Measurements from ENCODE around the gene FILIP1. TPM values are rescaled to one million over a fixed set of nuclear protein-coding genes. Genes with fewer than 3 reads are reported as not detected.
A peak's percentile ranks its signal among the peaks of the same experiment; 100 is the strongest.
"Not testable (repeated sequence)": the region's sequence is repeated elsewhere in the genome, so short reads cannot be mapped to it uniquely, and the experiment has no call there.

The FILIP1 gene
- total RNA-seq, 1 experiment from 2014 or later: 0.29 TPM

GRCh38 chr6:75458895-75459294 lies 34.7 kb downstream of the FILIP1 start:
- no peak for DNase-seq (ENCODE audit: low spot score)

GRCh38 chr6:75450903-75451302 lies 42.7 kb downstream of the FILIP1 start:
- DNase-seq (ENCODE audit: low spot score): no peak

GRCh38 chr6:75449630-75450206 lies 43.9 kb downstream of the FILIP1 start:
- DNase-seq (ENCODE audit: low spot score): peak; percentile 43

DNA sequence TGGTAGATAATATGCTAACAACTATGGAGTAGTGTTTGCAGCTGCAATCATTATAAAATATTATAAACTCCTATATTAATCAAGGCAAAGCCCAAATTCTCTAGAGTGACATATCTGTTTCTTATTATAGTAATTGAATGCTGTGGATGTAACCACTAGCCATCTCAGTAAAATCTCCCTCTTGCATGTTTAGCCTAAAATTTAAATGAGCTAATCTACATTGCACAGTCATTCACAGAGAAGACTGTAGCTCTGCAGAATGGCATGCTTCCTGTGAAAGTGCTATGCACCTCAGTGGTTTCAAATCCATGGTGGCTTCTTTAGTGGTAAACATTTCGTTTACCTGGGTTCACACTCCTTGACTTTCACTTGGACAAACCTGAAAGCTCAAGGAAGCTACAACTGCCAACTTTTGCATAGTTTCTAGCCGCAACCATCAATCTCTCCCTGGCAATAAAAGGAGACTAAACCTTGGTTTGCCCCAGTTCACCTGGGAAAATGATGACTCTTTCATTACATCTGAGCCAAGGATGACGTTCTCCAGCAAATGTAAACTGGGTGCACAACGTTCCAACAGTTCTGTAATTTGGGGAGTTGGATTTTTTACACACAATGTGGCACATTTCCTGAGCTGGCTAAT lies 47.2 kb downstream of the FILIP1 start:
- no peak for DNase-seq (ENCODE audit: low spot score)

- no peak for DNase-seq (ENCODE audit: low spot score)
These were observed 47.9 kb downstream of the FILIP1 start for GRCh38 chr6:75445738-75446137.

DNA sequence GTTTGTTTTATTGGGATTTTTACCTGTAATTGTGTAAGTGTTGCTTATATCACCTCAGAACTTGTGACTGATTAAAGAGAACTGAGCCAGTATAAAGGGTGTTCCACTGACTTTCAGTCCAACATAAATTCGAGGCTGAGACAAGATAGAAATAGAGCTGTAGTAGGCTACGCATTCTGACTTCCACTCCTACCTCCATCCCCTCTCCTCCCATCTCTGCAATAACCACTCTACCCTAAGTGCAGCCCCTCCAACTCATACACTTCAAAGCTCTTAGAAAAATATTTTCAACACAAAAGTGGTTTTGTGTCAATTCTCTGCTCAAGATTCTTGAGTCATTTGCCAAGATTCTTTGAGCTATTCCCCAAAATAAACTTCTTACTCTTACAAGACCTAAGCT lies 48.7 kb downstream of the FILIP1 start:
- no peak for DNase-seq (ENCODE audit: low spot score)

- not testable (repeated sequence) for DNase-seq (ENCODE audit: low spot score)
These were observed 51.7 kb downstream of the FILIP1 start for GRCh38 chr6:75441883-75442282.

GRCh38 chr6:75441479-75441878 lies 52.1 kb downstream of the FILIP1 start:
- DNase-seq (ENCODE audit: low spot score): not testable (repeated sequence)

GRCh38 chr6:75438442-75439116 lies 55.0 kb downstream of the FILIP1 start:
- no peak for DNase-seq (ENCODE audit: low spot score)

DNA sequence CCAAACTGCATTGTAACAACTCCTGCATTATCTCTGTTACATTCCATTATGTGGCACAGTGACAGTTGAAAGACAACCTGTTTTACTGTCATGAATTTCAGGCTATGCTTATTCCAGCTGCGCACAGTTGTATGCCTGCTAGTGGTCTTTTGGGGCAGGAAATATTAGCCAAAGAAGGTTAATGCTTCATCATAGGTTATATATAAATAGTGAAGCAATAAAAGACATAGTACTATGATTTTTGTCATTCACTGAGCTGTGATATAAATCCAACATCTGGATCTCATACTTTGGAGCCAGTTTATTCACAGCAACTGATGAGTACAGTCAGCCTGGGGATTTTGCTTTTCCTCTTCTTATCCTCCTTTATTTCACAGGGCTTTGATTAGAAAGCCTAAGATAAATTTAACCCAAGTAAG lies 55.6 kb downstream of the FILIP1 start:
- DNase-seq (ENCODE audit: low spot score): no peak

DNA sequence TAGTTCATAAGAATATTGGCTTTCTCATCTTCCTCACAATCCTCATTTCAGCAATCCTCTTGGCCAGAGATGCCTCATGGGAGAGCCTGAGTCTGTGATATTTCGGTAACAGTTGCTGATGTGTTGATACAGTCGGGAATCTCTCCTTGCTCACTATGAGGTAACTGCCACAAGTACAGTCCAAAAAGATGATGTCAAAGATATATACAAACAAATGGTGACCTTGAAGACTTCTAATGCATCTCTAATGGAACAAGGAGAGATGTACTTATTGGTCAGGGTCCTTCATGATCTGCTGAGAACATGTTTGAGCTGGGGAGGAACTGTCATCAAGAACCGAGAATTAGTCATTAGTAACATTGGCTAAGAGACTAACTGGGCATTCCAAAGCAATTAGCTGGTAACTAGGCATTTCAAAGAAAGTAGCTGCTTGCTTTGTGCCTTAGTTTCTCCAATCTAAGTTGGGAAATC lies 56.1 kb downstream of the FILIP1 start:
- peak; percentile 6 for DNase-seq (ENCODE audit: low spot score)

- no peak for DNase-seq (ENCODE audit: low spot score)
These were observed 56.7 kb downstream of the FILIP1 start for GRCh38 chr6:75436869-75437268.

DNA sequence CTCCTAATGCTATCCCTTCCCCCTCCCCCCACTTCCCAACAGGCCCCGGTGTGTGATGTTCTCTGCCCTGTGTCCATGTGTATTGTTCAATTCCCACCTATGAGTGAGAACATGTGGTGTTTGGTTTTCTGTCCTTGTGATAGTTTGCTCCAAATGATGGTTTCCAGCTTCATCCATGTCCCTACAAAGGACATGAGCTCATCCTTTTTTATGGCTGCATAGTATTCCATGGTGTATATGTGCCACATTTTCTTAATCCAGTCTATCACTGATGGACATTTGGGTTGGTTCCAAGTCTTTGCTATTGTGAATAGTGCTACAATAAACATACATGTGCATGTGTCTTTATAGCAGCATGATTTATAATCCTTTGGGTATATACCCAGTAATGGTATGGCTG lies 60.8 kb downstream of the FILIP1 start:
- not testable (repeated sequence) for DNase-seq (ENCODE audit: low spot score)

DNA sequence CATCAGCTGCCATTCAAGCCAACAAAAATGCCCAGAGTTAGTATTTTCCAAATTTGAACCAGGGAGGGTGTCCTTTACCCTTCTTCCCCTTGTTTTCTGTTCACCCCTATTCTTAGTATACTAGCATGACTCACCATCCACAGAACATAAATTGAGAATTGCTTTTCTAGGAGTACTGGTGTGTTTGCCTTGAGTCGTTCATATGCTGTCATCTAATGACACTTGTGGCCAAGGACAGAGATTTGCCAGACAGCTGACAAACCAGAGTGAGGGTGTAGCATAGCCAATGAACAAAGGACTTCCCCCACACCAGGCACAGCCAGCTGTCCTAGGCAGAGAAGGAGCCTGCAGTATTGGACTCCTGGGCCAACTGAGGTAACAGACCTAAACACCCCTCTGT lies 62.2 kb downstream of the FILIP1 start:
- peak; percentile 23 for DNase-seq (ENCODE audit: low spot score)

DNA sequence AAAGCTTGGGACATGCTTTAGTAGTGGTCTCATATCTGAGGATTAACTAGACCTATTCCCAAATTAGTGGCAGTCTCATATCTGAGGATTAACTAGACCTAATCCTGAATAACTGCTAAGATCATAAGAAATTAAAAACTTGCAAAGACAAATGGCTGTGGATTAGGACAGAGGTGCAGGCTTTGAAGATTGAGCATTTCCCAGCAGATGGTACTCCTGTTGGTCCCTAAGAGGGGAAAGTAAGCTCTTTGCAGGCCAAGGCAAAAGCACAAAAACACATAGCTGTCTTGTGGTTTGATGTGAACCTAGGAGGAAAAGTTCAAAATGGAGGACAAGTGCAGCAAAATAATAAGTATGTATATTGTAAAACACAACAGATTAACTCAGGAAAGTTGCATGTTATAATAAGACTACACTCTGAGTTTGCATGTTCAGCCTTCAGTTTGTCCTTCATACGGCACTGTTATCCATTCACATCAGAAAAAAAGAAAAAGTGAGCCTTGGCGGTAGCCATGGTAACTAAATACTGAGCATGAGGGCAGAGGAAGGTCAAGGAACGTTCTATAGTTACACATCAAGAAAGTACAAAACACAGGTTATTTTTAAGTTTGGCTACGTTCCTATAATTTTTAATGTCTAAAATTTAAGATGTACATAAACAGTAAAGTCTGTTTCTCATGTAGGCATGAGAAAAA lies 62.8 kb downstream of the FILIP1 start:
- DNase-seq (ENCODE audit: low spot score): no peak

- DNase-seq (ENCODE audit: low spot score): no peak
These were observed 64.4 kb downstream of the FILIP1 start for GRCh38 chr6:75429061-75429703.

- no peak for DNase-seq (ENCODE audit: low spot score)
These were observed 65.4 kb downstream of the FILIP1 start for GRCh38 chr6:75428204-75428603.

GRCh38 chr6:75427329-75427728 lies 66.3 kb downstream of the FILIP1 start:
- DNase-seq (ENCODE audit: low spot score): no peak

- peak; percentile 25 for DNase-seq (ENCODE audit: low spot score)
These were observed 68.7 kb downstream of the FILIP1 start for GRCh38 chr6:75424618-75425548.

DNA sequence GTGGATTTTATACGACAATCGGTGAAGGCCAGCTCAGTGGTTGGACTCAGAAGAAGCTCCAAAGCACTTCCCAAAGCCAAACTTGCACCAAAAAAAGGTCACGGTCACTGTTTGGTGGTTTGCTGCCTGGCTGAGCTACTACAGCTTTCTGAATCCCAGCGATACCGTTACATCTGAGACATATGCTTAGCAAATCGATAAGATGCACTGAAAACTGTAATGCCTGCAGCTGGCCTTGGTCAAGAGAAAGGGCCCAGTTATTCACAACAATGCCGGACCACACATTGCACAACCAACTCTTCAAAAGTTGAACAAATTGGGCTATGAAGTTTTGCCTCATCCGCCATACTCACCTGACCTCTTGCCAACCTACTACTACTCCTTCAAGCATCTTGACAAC lies 70.2 kb downstream of the FILIP1 start:
- no peak for DNase-seq (ENCODE audit: low spot score)
